Vagina (tissue), 2 donors: ENCODE data around the gene TOLLIP.

Source experiments
- CTCF ChIP-seq, 3 experiments: fragments of 450-650 bp in 2 of 3; fragments of 200-600 bp in 1 of 3; sonication (generic) in 1 of 3; IDR thresholded peaks; one replicate each; pipeline ENCODE4 v1.5.1; 2017 to 2019; ENCODE audit warnings: antibody characterized with exemption in 3 of 3, mild to moderate bottlenecking in 2 of 3, moderate library complexity in 2 of 3
- POLR2A ChIP-seq, 2 donors: fragments of 450-650 bp; IDR thresholded peaks; one replicate each; pipeline ENCODE4 v1.6.1; 2017; ENCODE audit warnings: antibody characterized with exemption in 2 of 2, mild to moderate bottlenecking in 2 of 2, moderate library complexity in 2 of 2
- POLR2AphosphoS5 ChIP-seq, 2 donors: sonication (generic); formaldehyde crosslinking; IDR thresholded peaks; one replicate each; pipeline ENCODE4 v1.9.0; 2017; ENCODE audit warnings: antibody characterized with exemption in 2 of 2, mild to moderate bottlenecking in 2 of 2, low read depth in 1 of 2; ENCODE audit not compliant: insufficient read depth in 1 of 2

- TF ChIP-seq CTCF (IDR thresholded peaks at IDR 0.05) (no peak), POLR2A (IDR thresholded peaks at IDR 0.05) (no peak), POLR2AphosphoS5 (IDR thresholded peaks at IDR 0.05; ENCODE audit: insufficient read depth in 1 of 2, low read depth in 1 of 2) (no peak)
Observed at GRCh38 chr11:1255151-1255550, 54.3 kb downstream of the TOLLIP start.
